ENCODE measurements around the gene EPAS1.

EPAS1 gene

GRCh38 chr2:46303822-46304221 lies 6.6 kb downstream of the EPAS1 start:
- no peak for DNase-seq

- peak in 1 of 2 donors; percentile 52 for DNase-seq
Measured at GRCh38 chr2:46304635-46305034, 7.4 kb downstream of the EPAS1 start.

- DNase-seq, result no peak
Measured at GRCh38 chr2:46305187-46305586, 8.0 kb downstream of the EPAS1 start.

GRCh38 chr2:46305767-46306166 lies 8.6 kb downstream of the EPAS1 start:
- DNase-seq, result no peak

GRCh38 chr2:46306330-46306751 lies 9.1 kb downstream of the EPAS1 start:
- no peak for DNase-seq

GRCh38 chr2:46306988-46307655 lies 9.9 kb downstream of the EPAS1 start:
- no peak for DNase-seq

GRCh38 chr2:46308081-46308480 lies 10.9 kb downstream of the EPAS1 start:
- DNase-seq, result no peak

- DNase-seq, result no peak
Measured at GRCh38 chr2:46308629-46309028, 11.4 kb downstream of the EPAS1 start.

- no peak for DNase-seq
Measured at GRCh38 chr2:46309052-46309953, 12.1 kb downstream of the EPAS1 start.

GRCh38 chr2:46310446-46310845 lies 13.2 kb downstream of the EPAS1 start:
- no peak for DNase-seq

GRCh38 chr2:46311651-46312223 lies 14.5 kb downstream of the EPAS1 start:
- DNase-seq, result no peak

GRCh38 chr2:46313063-46313462 lies 15.9 kb downstream of the EPAS1 start:
- no peak for DNase-seq

GRCh38 chr2:46314065-46314835 lies 17.0 kb downstream of the EPAS1 start:
- DNase-seq, result no peak

- no peak for DNase-seq
Measured at GRCh38 chr2:46315103-46315890, 18.1 kb downstream of the EPAS1 start.

GRCh38 chr2:46317094-46317486 lies 19.9 kb downstream of the EPAS1 start:
- DNase-seq, result no peak

GRCh38 chr2:46318579-46319460 lies 21.6 kb downstream of the EPAS1 start:
- DNase-seq, result no peak

GRCh38 chr2:46319711-46320110 lies 22.5 kb downstream of the EPAS1 start:
- DNase-seq, result no peak

GRCh38 chr2:46320141-46320567 lies 22.9 kb downstream of the EPAS1 start:
- DNase-seq, result no peak

GRCh38 chr2:46323730-46324129 lies 26.5 kb downstream of the EPAS1 start:
- DNase-seq, result no peak

GRCh38 chr2:46325182-46325928 lies 28.1 kb downstream of the EPAS1 start:
- no peak for DNase-seq
